Smooth muscle cell (in vitro differentiated cells): ENCODE data around the gene LYPD1. TPM values are rescaled to one million over a fixed set of nuclear protein-coding genes. Genes with fewer than 3 reads are reported as not detected.

Experiments
- DNase-seq: peaks from one replicate; lab custom pipeline; 2025; ENCODE audit not compliant: unreplicated experiment; lab: John Stamatoyannopoulos, UW
- H2AFZ ChIP-seq: fragments of 200-600 bp; sonication (generic); 2 replicates; pipeline ENCODE4 v1.6.0; 2016; ENCODE audit warnings: antibody characterized with exemption, low read depth, mild to moderate bottlenecking
- H3F3A ChIP-seq: fragments of 200-600 bp; sonication (generic); 2 replicates; pipeline ENCODE4 v1.6.0; 2017; ENCODE audit warnings: antibody characterized with exemption, low read depth
- H3K27ac ChIP-seq: fragments of 200-600 bp; sonication (generic); 2 replicates; pipeline ENCODE4 v1.5.1; 2016; ENCODE audit warnings: low read depth, mild to moderate bottlenecking
- H3K27me3 ChIP-seq: fragments of 200-600 bp; sonication (generic); 2 replicates; pipeline ENCODE4 v1.6.1; 2016; ENCODE audit warnings: low read depth, mild to moderate bottlenecking
- H3K36me3 ChIP-seq: fragments of 200-600 bp; sonication (generic); 2 replicates; pipeline ENCODE4 v1.5.1; 2016; ENCODE audit warnings: low read depth
- H3K4me1 ChIP-seq: fragments of 200-600 bp; sonication (generic); 2 replicates; pipeline ENCODE4 v1.5.1; 2016; ENCODE audit warnings: low read depth
- H3K4me2 ChIP-seq: fragments of 200-600 bp; sonication (generic); 2 replicates; pipeline ENCODE4 v1.6.0; 2016; ENCODE audit warnings: mild to moderate bottlenecking
- H3K4me3 ChIP-seq: fragments of 200-600 bp; sonication (generic); 2 replicates; pipeline ENCODE4 v1.5.1; 2016; ENCODE audit warnings: mild to moderate bottlenecking
- H3K79me2 ChIP-seq: fragments of 200-600 bp; sonication (generic); 2 replicates; pipeline ENCODE4 v1.6.0; 2016; ENCODE audit warnings: low read depth, mild to moderate bottlenecking
- H3K9ac ChIP-seq: fragments of 200-600 bp; sonication (generic); 2 replicates; pipeline ENCODE4 v1.6.0; 2016; ENCODE audit warnings: low read depth
- H3K9me3 ChIP-seq: fragments of 200-600 bp; sonication (generic); replicated peaks from 2 replicates; pipeline ENCODE4 v1.5.1; 2016; ENCODE audit warnings: low read depth
- H4K20me1 ChIP-seq: fragments of 200-600 bp; sonication (generic); 2 replicates; pipeline ENCODE4 v1.6.0; 2016; ENCODE audit warnings: low read depth
- CTCF ChIP-seq: fragments of 200-600 bp; sonication (generic); IDR thresholded peaks from 2 replicates; pipeline ENCODE4 v1.5.1; 2017; ENCODE audit warnings: borderline replicate concordance, mild to moderate bottlenecking, antibody characterized with exemption; ENCODE audit not compliant: insufficient read depth, poor library complexity, severe bottlenecking
- WGBS: methylation state at CpG from one replicate; pipeline ENCODE4 v1.1.7; 2016; ENCODE audit warnings: low lambda C conversion rate; 5-methylcytosine and 5-hydroxymethylcytosine counted together
- polyA plus RNA-seq: library from polyadenylated mRNA; unstranded; fragments of >200 nt; fragmentation: Nextera tagmentation; extraction: Ambion mirVana; gene quantifications from 2 replicates; pipeline ENCODE4 v1.2.1, GENCODE V29; 2016
- total RNA-seq: library from RNA; depleted of rRNA; stranded (reverse); fragments of >200 nt; gene quantifications from 2 replicates; pipeline ENCODE4 v1.2.3, GENCODE V29; 2014

LYPD1 gene
- total and polyA plus RNA-seq, 2 experiments from 2014 or later = 2.5 to 5.3 TPM

GRCh38 chr2:132605236-132606180 lies 64.5 kb downstream of the LYPD1 start:
- DNase-seq = no peak
- peaks cover 9% of the 10 kb centered on the region for H3K27me3 ChIP-seq
- H3K4me1 ChIP-seq = no peaks in the 10 kb centered on the region
- H4K20me1 ChIP-seq = no peaks in the 10 kb centered on the region
- no peaks in the 10 kb centered on the region for H3K36me3 ChIP-seq
- H3K27ac ChIP-seq = no peak overlapping the region
- no peaks in the 10 kb centered on the region for H3K9me3 ChIP-seq
- TF ChIP-seq CTCF = no peak
- no peaks in the 10 kb centered on the region for H3K79me2 ChIP-seq
- H2AFZ ChIP-seq = no peak overlapping the region
- no peaks in the 10 kb centered on the region for H3F3A ChIP-seq
- 79% methylated on average over 14 of the region's 14 CpGs for WGBS
- no peak overlapping the region for H3K4me2 ChIP-seq
- H3K9ac ChIP-seq = no peak overlapping the region
- H3K4me3 ChIP-seq = no peak overlapping the region

- Histone ChIP-seq H3K4me2 (no peak overlapping the region), H3K27me3 (peaks cover 9% of the 10 kb centered on the region), H4K20me1 (no peaks in the 10 kb centered on the region), H3K27ac (no peak overlapping the region), H3K9me3 (no peaks in the 10 kb centered on the region), H3K36me3 (no peaks in the 10 kb centered on the region), H3K79me2 (no peaks in the 10 kb centered on the region), H3K4me1 (no peaks in the 10 kb centered on the region), H3K9ac (no peak overlapping the region), H3F3A (no peaks in the 10 kb centered on the region), H3K4me3 (no peak overlapping the region), H2AFZ (no peak overlapping the region)
- WGBS = 100% methylated on average over 1 of the region's 1 CpG
- no peak for TF ChIP-seq CTCF
- DNase-seq = no peak
These were observed 65.4 kb downstream of the LYPD1 start for GRCh38 chr2:132604561-132604960.

DNA sequence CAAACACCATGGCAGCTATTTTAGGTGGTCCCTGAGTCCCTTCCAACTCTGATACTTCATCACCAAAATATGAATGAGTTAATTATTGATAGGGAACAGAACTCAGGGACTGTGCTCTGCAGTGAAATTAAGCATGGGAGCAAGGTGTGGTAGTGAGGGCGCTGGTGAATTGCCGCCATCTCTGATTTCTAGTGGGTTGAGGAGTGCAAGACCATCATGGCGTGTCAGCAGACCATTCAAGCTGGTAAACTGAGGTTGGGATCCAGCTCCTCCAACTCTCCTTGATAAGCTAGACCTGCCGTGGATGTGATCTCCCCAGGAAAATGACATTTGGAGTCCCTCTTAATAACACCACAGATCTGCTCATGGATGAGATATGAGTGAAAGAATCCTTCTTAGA lies 70.4 kb downstream of the LYPD1 start:
- no peaks in the 10 kb centered on the region for H3K9me3 ChIP-seq
- no peaks in the 10 kb centered on the region for H3K27me3 ChIP-seq
- no peak for DNase-seq
- no peaks in the 10 kb centered on the region for H3K36me3 ChIP-seq
- H2AFZ ChIP-seq = no peak overlapping the region
- H4K20me1 ChIP-seq = no peaks in the 10 kb centered on the region
- no peak overlapping the region for H3K9ac ChIP-seq
- no peaks in the 10 kb centered on the region for H3K4me1 ChIP-seq
- H3K4me2 ChIP-seq = no peak overlapping the region
- no peak overlapping the region for H3K27ac ChIP-seq
- no peaks in the 10 kb centered on the region for H3F3A ChIP-seq
- 98% methylated on average over 4 of the region's 4 CpGs for WGBS
- H3K79me2 ChIP-seq = no peaks in the 10 kb centered on the region
- TF ChIP-seq CTCF = no peak
- no peak overlapping the region for H3K4me3 ChIP-seq
